ENCODE data around the gene DDX52.
"Not testable (repeated sequence)": the region's sequence is repeated elsewhere in the genome, so short reads cannot be mapped to it uniquely, and the experiment has no call there.

The DDX52 gene

DNA sequence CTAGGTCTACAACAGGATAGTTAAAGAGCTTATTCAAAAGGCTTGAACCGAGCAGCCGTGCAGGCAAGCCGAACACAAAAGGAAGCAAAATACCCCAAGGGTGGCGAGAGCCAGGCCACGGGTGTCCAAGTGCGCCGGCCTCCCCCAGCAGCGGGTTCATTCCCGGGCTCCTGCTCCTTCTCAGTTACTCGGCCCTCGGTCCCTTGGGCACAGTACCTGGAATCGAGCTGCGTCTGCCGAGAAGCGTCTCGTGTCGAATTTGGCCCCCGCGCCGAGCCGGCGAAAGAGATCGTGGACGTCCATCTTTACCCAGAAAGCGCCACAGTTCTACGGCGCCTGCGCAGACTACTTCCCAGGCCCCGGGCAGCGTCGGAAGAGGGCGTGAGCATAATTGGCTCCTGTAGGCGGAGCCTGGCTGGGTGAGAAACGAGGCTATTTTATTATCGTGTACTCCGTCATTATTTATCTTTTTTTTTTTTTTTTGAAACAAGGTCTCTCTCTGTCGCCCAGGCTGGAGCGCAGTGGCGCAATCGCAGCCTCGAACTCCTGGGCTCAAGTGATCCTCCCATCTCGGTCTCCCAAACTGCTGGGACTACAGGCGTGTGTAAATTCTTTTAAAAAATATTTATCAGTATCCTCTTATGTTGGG is at the start of gene DDX52:
DDX52 (minus strand) TSS at position 329 of the 649 bp plus-strand sequence; CDS start at position 303, 26 bp downstream.
- DNase-seq, result peak; percentile 90

DNA sequence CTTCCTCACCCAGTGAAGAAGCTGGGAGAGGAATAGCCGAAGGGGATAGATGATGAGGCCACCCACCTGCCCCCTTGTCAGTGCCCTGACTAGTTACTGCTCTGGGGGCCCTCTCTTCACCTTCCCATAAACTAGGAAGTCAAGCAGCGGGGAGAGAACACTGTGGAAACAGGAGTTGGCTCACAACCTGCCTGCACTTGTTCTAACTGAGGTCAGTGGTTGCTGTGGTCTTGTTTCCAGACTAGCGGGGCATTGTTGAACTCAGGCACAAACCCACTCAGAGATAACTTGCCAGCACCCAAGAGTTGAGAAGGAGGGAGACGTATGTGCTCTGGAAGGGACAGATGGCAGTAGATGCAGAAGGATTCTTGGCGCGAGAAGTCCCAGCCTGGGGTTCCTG is 48.6 kb upstream of the DDX52 start:
- no peak for DNase-seq

DNA sequence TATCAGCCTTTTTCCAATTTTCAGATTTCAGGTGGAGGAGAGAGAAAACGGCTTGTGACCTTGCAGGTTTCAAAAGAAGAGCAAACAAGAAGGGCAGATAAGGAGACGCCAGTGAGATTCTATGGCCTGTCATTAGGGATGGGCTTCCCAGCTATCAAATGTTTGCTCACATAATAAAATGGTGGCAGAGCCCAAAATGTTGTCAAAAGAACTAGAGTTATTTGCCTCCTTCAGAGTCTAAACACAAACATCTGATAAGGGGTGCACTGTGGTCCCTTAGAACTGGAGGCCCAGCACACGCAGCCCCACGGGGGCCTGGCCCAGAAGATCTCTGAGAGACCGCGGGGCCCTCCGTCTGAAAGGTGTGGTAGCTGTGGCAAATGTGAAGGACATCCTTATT is 46.1 kb upstream of the DDX52 start:
- DNase-seq, result no peak

DNA sequence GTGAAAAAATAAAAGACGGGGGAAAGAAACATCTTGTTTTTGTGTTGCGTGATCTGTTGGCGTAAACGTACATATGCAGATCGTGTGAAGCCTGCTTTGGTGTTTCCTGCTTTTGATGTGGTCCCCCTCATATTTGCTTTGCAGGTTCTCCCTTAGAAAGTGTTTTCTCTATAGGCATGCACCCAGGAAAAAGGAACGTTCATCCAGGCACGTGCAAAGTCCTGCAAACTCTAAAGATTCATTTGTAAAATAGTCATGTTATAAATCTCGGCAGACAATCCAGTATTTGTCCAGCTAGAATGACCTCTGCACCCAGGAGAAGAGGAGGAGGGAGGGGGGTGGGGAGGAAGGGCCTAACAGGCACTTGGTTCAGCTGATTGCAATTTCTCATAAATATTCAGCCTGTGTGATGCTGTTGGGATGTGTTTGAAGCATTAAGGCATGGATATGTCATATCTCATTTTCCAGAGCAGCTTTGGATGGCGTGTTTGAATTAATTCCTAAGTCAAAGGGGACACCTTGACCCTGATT is 40.3 kb upstream of the DDX52 start:
- DNase-seq, result no peak

DNA sequence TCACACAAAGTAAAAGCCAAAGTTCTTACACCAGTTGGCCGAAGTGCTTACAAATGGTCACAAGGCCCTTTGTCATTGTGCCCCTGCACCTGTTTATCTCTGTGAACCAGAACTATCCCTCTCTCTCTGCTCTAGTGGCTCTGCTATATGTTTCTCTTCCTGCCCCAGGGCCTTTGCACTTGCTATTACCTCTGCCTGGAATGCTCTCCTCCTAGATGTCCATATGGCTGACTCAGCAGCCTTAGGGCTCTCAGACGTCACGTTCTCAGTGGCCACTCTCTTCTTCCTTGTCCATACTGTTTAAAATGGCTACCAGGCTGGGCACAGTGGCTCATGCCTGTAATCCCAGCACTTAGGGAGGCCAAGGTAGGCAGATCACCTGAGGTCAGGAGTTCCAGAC is 38.8 kb upstream of the DDX52 start:
- no peak for DNase-seq

DNA sequence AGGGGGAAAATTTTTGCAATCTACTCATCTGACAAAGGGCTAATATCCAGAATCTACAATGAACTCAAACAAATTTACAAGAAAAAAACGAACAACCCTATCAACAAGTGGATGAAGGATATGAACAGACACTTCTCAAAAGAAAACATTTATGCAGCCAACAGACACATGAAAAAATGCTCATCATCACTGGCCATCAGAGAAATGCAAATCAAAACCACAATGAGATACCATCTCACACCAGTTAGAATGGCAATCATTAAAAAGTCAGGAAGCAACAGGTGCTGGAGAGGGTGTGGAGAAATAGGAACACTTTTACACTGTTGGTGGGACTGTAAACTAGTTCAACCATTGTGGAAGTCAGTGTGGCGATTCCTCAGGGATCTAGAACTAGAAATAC is 36.7 kb upstream of the DDX52 start:
- DNase-seq, result not testable (repeated sequence)

DNA sequence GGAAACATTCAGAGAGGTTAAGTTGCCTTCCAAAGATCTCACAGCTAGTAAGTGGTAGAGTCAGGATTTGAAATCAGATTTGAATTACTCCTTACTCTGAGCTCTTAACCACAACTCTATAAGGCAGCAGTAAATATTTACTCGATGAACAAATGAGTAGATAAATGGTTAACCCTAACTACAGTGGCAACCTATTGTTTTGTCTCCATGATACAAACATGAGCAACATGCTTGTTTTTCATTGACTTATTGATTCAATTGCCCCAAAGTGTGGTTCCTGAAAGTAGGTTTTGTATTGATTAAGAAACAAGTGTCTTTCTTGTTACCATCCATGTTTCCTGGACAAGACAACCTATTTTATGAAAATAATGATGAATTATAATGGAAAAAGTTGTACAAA is 34.8 kb upstream of the DDX52 start:
- no peak for DNase-seq

GRCh38 chr17:37677021-37677420 is 33.8 kb upstream of the DDX52 start:
- DNase-seq, result no peak

DNA sequence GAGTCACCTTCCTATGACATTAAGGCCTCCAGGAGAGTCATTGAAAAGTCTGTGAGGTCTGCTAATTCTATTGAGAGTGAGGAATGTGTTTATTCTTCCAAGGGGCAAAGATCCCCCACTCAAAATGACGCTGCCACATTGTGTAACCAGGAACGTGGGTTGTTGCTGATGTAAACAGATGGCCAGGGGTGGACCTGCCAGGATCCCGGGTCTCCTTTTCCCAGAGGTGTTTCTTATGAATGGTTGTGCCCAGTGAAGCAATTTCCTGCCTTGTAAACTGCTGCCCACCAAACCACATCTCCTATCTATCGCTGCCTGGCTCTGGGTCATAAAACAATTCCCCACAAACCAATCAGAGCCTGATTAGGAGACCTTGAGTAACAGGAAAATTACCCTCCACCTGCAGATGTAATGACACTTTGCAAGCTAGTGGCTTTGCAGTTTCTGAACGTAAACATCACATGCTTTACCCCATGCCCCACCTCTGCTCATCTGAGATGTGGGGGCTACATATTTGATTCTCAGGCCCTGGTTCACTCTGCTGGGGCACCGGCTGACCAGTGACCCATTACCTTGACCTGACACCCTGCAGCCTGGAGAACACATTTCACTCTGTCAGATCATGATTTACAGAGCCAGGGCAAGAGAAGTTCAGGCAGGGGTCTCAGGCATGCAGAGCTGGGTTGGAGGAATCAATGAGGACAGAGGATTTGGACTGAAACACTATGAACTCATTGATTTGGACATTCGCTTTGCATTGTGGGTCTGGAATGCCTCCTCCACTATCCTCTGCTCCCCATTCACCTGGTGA is 33.1 kb upstream of the DDX52 start:
- DNase-seq, result no peak

DNA sequence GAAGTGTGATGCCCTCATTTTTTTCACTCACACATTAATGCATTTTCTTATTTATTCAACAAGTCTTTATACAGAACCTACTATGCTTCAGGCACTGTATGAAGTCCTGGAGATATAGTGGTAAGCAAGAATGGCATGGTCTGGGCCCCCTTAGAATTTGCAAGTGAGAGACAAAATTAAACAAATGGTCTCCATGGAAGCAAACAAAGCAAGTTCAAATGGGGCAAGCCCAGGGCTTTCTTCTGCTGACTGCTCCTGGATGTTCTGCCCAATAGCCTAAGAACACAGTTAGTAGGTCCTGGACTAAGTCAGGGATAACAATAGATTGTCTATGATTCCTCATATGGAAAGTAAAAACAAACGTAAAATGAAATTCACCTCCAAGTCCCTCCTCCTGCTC is 31.3 kb upstream of the DDX52 start:
- DNase-seq, result no peak

DNA sequence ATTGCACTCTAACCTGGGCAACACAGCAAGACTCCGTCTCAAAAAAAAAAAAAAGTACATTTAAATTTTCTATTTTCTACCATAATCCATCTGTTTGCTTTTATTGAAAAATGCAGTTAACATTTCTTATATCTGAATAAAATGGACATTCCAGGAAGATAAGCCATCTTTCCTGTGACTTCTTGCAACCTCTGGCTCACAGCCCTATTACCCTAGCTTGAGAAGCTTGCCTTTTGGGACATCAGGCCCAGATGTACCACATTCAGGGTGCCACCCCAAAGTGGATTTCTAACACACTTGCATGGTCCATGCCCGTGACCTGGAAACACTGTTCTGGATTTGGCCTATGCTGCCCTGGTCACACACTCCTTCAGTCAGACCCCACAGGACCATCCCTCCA is 30.1 kb upstream of the DDX52 start:
- no peak for DNase-seq

- no peak for DNase-seq
Observed at GRCh38 chr17:37672548-37673078, 29.4 kb upstream of the DDX52 start.

GRCh38 chr17:37671824-37672547 is 28.7 kb upstream of the DDX52 start:
- no peak for DNase-seq

GRCh38 chr17:37671028-37671823 is 28.0 kb upstream of the DDX52 start:
- no peak for DNase-seq

- no peak for DNase-seq
Observed at GRCh38 chr17:37667039-37667438, 23.8 kb upstream of the DDX52 start.

DNA sequence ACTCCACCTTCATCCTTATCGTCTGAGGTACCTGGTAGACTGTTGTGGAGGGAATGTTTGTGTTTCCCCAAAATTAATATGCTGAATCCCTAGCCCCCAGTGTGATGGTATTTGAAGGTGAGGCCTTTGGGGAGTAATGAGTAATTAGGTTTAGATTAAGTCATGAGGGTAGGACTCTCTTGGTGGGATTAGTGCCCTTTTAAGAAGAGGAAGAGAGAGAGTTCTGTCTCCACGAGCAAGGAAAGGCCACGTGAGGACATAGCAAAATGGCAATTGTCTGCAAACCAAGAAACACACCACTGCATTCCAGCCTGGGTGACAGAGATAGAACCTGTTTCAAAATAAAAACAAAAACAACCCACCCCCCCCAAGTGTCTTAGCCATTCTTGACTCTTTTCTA is 21.0 kb upstream of the DDX52 start:
- no peak for DNase-seq

DNA sequence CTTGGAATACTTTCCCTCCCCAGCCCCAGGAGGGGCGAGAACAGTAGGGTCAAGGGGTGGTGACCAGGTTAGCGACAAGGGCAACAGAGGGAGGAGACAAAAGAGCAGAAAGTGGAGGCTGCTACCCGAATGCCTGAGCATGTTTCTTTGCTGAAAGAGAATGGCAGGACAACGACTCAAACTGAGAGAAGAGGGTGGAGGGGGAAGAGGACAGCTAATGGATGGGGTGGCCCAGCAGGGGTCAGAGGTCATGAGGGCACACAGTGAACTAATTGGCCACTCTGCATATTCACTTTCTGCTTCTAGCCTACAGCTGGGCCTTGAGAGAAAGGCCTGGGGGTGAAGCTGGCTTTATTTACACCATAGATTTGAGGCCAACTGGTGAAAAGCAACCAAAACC is 19.1 kb upstream of the DDX52 start:
- no peak for DNase-seq

GRCh38 chr17:37661400-37662014 is 18.3 kb upstream of the DDX52 start:
- no peak for DNase-seq

GRCh38 chr17:37659925-37660324 is 16.7 kb upstream of the DDX52 start:
- DNase-seq, result no peak

- no peak for DNase-seq
Observed at GRCh38 chr17:37657202-37657601, 14.0 kb upstream of the DDX52 start.

GRCh38 chr17:37651849-37652248 is 8.6 kb upstream of the DDX52 start:
- DNase-seq, result no peak

- peak; percentile 2 for DNase-seq
Observed at GRCh38 chr17:37650419-37651003, 7.3 kb upstream of the DDX52 start.
